OCI-LY7 (cell line): ENCODE data around the gene ACKR2. TPM values are rescaled to one million over a fixed set of nuclear protein-coding genes. Genes with fewer than 3 reads are reported as not detected.

Experiments
- BruUV-seq: library from RNA; stranded (reverse); fragments of 400-500 nt; replicated peaks from 2 replicates; lab custom pipeline; 2021; lab: Mats Ljungman, UMichigan
- CTCF ChIA-PET: fragments of 300-600 bp; sonication (Branson Sonifier 250); formaldehyde crosslinking; loops from one replicate; lab custom pipeline; 2022; ENCODE audit warnings: antibody characterized with exemption; ENCODE audit not compliant: unreplicated experiment; lab: Charles Lee
- POLR2A ChIA-PET: fragments of 300-600 bp; sonication (Branson Sonifier 250); formaldehyde crosslinking; loops from one replicate; lab custom pipeline; 2022; ENCODE audit warnings: antibody characterized with exemption; lab: Charles Lee
- DNase-seq: peaks from one replicate; pipeline ENCODE4 v3.0.0-alpha.2; 2015; ENCODE audit warnings: low spot score
- H2AFZ ChIP-seq: fragments of 200-600 bp; sonication (generic), shearing (Covaris generic); 2 replicates; pipeline ENCODE4 v1.6.1; 2014; ENCODE audit warnings: mild to moderate bottlenecking, antibody characterized with exemption, low read length, moderate library complexity
- H3K27ac ChIP-seq: fragments of 200-600 bp; sonication (generic); 2 replicates; pipeline ENCODE4 v1.5.1; 2014; ENCODE audit warnings: mixed run types, low read depth, mild to moderate bottlenecking, moderate library complexity, low read length, inconsistent platforms; ENCODE audit not compliant: poor library complexity, severe bottlenecking
- H3K36me3 ChIP-seq: fragments of 200-600 bp; sonication (generic); 2 replicates; pipeline ENCODE4 v1.6.1; 2014; ENCODE audit warnings: mild to moderate bottlenecking, antibody characterized with exemption, low read length, moderate library complexity, mixed read lengths; ENCODE audit not compliant: insufficient read depth
- H3K4me1 ChIP-seq: fragments of 200-600 bp; sonication (generic); 2 replicates; pipeline ENCODE4 v1.5.1; 2014; ENCODE audit warnings: mild to moderate bottlenecking, low read length; ENCODE audit not compliant: insufficient read depth, poor library complexity, severe bottlenecking
- H3K4me2 ChIP-seq: fragments of 200-600 bp; sonication (generic); 2 replicates; pipeline ENCODE4 v1.6.1; 2014; ENCODE audit warnings: mild to moderate bottlenecking, low read length
- H3K4me3 ChIP-seq: fragments of 200-600 bp; sonication (generic); 2 replicates; pipeline ENCODE4 v1.5.1; 2014; ENCODE audit warnings: mild to moderate bottlenecking, low read depth, low read length; ENCODE audit not compliant: poor library complexity, severe bottlenecking
- H3K79me2 ChIP-seq: fragments of 200-600 bp; sonication (generic); 2 replicates; pipeline ENCODE4 v1.6.1; 2016; ENCODE audit warnings: low read depth, mild to moderate bottlenecking, low read length, moderate library complexity, mixed read lengths; ENCODE audit not compliant: insufficient read depth
- H3K9me2 ChIP-seq: fragments of 200-600 bp; sonication (generic); 2 replicates; pipeline ENCODE4 v1.6.1; 2016; ENCODE audit warnings: mild to moderate bottlenecking, low read length, mixed read lengths; ENCODE audit not compliant: insufficient read depth
- H3K9me3 ChIP-seq: fragments of 200-600 bp; sonication (generic); 2 replicates; pipeline ENCODE4 v1.6.1; 2014; ENCODE audit warnings: mild to moderate bottlenecking, mixed run types, low read length, mixed read lengths
- H4K20me1 ChIP-seq: fragments of 200-600 bp; sonication (generic); 2 replicates; pipeline ENCODE4 v1.6.1; 2014; ENCODE audit warnings: mild to moderate bottlenecking, antibody characterized with exemption, low read length, moderate library complexity, mixed read lengths; ENCODE audit not compliant: insufficient read depth
- EZH2phosphoT487 ChIP-seq: fragments of 200-600 bp; sonication (generic); IDR thresholded peaks from 2 replicates; pipeline ENCODE4 v1.6.1; 2018; ENCODE audit warnings: low read depth, borderline replicate concordance, mild to moderate bottlenecking, mixed run types, antibody characterized with exemption, low read length, moderate library complexity, mixed read lengths
- intact Hi-C: fragments of 100-400 bp; cut with micrococcal nuclease; formaldehyde crosslinking; loops from one replicate; pipeline ENCODE4 v1.10.0; 2022; ENCODE audit not compliant: unreplicated experiment
- total RNA-seq, 2 experiments: library from RNA; depleted of rRNA in 1 of 2; stranded (reverse); fragments of >200 nt in 1 of 2; shearing (Covaris generic) in 1 of 2; gene quantifications; 2 replicates each; pipeline ENCODE4 v1.2.3, GENCODE V29; 2014 to 2022
- TF ChIP-seq, protein P1 (sequence below): fragments of 200-600 bp; sonication (generic); conservative IDR thresholded peaks from 2 replicates; pipeline ENCODE4 v1.5.1; 2014; ENCODE audit warnings: mild to moderate bottlenecking, antibody characterized with exemption, low read length, moderate library complexity, mixed read lengths

ACKR2 gene
- total RNA-seq, 2 experiments from 2014 or later = 2.9 TPM; not detected in 1

DNA sequence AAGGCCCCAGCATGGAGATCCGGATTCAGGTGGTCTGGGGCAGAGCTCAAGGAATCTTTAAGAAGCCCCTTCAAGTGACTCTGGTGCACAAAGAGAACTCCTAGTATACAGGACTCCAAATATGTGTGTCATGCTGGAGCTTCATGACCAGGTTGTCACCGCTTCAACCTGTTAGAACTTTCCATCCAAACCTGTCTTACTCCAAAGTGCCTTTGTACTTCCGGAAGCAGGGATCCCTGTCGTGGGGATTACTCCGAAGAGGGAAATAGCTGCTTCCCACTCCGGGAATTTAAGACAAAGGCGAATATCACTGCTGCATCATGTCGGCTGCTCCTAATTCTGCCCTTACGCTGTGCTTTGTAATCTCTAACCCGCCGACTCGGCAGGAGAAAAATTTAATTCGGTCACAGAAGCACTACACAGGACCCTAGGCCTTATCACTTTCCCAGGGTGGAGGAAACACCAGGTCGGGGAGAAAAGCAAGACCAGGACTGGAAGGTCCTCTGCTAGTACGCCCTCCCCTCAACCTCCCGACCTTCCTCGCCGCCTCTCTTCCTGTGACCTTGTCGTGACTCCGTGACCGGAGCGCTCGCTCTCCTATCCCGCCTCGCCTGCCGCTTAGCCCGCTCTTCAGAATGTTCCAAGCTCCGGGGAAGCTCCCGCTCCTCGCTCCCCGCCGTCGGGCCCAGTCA lies 5.7 kb upstream of the ACKR2 start:
- Histone ChIP-seq H3K9me3 (no peaks in the 10 kb centered on the region), H3K36me3 (peaks cover 34% of the 10 kb centered on the region), H3K9me2 (no peaks in the 10 kb centered on the region), H3K4me3 (peak overlapping the region; percentile 93), H3K4me1 (peaks cover 26% of the 10 kb centered on the region), H4K20me1 (peaks cover 8% of the 10 kb centered on the region; the same call in 1 of the 2 replicates), H2AFZ (peak overlapping the region; percentile 52; the same call in 1 of the 2 replicates), H3K27ac (peak overlapping the region; percentile 73), H3K79me2 (peaks cover 50% of the 10 kb centered on the region), H3K4me2 (peak overlapping the region; percentile 96)
- no peak for TF ChIP-seq EZH2phosphoT487
- TF ChIP-seq, protein P1, sequence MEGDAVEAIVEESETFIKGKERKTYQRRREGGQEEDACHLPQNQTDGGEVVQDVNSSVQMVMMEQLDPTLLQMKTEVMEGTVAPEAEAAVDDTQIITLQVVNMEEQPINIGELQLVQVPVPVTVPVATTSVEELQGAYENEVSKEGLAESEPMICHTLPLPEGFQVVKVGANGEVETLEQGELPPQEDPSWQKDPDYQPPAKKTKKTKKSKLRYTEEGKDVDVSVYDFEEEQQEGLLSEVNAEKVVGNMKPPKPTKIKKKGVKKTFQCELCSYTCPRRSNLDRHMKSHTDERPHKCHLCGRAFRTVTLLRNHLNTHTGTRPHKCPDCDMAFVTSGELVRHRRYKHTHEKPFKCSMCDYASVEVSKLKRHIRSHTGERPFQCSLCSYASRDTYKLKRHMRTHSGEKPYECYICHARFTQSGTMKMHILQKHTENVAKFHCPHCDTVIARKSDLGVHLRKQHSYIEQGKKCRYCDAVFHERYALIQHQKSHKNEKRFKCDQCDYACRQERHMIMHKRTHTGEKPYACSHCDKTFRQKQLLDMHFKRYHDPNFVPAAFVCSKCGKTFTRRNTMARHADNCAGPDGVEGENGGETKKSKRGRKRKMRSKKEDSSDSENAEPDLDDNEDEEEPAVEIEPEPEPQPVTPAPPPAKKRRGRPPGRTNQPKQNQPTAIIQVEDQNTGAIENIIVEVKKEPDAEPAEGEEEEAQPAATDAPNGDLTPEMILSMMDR = no peak
- peak; percentile 64 for DNase-seq
- no TSS peak for BruUV-seq
- ChIA-PET POLR2A (interaction anchor here (0.9 to 1.3 kb wide), 5 partner anchors 9 to 221 kb away, joined by 3 to 6 read pairs (median 4); no protein-coding TSS in a partner anchor), CTCF (no interaction called here)
- intact Hi-C loops = no loop called here

DNA sequence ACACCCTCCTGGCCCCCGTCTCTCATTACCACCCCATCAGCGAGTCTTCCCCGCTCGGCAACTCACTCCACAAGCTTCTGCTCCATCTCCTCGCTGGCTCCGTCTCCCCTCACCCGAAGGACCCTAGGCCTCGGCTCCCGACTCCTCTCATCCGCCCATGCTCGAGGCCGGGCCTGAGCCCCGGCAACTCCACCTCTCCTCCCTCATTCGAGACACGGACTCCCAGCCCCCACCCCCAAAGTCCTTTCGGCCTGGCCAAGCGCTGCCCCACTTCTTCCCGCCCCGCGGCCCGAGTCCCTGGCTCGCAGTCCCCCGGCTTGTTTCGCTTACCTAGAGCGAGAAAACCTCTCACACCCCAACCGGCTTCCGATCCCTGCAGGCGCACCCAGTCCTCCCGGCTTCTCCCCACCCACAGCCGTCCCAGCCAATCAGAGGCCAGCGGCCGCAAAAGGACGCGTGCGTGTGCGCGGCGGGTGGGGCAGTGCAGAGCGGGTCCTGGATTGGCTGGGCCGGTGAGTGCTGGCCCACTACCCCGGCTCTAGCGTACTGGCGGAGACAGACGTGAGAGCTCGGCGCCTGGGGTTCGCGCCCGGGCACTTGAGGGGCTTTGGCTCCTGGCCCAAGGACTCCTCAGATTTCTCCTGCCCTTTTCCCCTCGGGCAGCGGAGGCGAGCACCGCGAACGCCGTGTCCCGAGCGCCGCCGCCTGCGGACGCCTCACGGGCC lies 5.0 kb upstream of the ACKR2 start, which contains the start of gene HIGD1A:
HIGD1A (minus strand) TSS at position 385 of the 725 bp plus-strand sequence. CDS start 10,237 bp downstream, outside the sequence.
- BruUV-seq = no TSS peak
- TF ChIP-seq, protein P1 = no peak
- no peak for TF ChIP-seq EZH2phosphoT487
- Histone ChIP-seq H3K4me3 (peak within 1 kb of the TSS; percentile 93), H3K79me2 (peaks cover 48% of the 10 kb centered on the region), H3K9me3 (no peaks in the 10 kb centered on the region), H3K9me2 (no peaks in the 10 kb centered on the region), H3K36me3 (peaks cover 32% of the 10 kb centered on the region), H4K20me1 (peaks cover 8% of the 10 kb centered on the region; the same call in 1 of the 2 replicates), H2AFZ (peak within 1 kb of the TSS; percentile 98), H3K4me1 (peaks cover 26% of the 10 kb centered on the region), H3K27ac (peak within 1 kb of the TSS; percentile 73), H3K4me2 (peak within 1 kb of the TSS; percentile 96)
- intact Hi-C loops = no loop called here
- peak; percentile 95 for DNase-seq
- CTCF ChIA-PET = no interaction called here
- POLR2A ChIA-PET = interaction anchor here (0.6 to 1.3 kb wide), 5 partner anchors 10 to 221 kb away, joined by 3 to 4 read pairs (median 3); no protein-coding TSS in a partner anchor
